ENCODE results near the gene PIGA.

GRCh38 chrX:15328821-15329220, 6.5 kb downstream of the PIGA start:
- TF ChIP-seq ZBTB21 (CRISPR knock-in tag; IDR thresholded peaks at IDR 0.05; ENCODE audit: borderline replicate concordance) (no peak), MAX (CRISPR knock-in tag; IDR thresholded peaks at IDR 0.05) (no peak)

Measured in WTC11 (cell line).